Dendritic cell treated with granulocyte-macrophage colony-stimulating factor and Interleukin-4, amounts not matched to agents 40 ng/mL and 50 ng/mL, for 4 days (primary cell): Measurements from ENCODE around the gene BTRC.

Experiments used
- H3K27ac Mint-ChIP-seq: one replicate; pipeline ENCODE4 v1.8.0; 2022; ENCODE audit warnings: mild to moderate bottlenecking, mixed read lengths
- H3K27me3 Mint-ChIP-seq: one replicate; pipeline ENCODE4 v1.8.0; 2022; ENCODE audit warnings: mild to moderate bottlenecking, mixed read lengths
- H3K36me3 Mint-ChIP-seq: one replicate; pipeline ENCODE4 v1.8.0; 2022; ENCODE audit warnings: low read depth, mixed read lengths
- H3K4me1 Mint-ChIP-seq: one replicate; pipeline ENCODE4 v1.8.0; 2022; ENCODE audit warnings: low read depth, mixed read lengths
- H3K4me3 Mint-ChIP-seq: one replicate; pipeline ENCODE4 v1.8.0; 2022; ENCODE audit warnings: mild to moderate bottlenecking, moderate library complexity, mixed read lengths
- H3K9me3 Mint-ChIP-seq: one replicate; pipeline ENCODE4 v1.8.0; 2022; ENCODE audit warnings: mixed read lengths
- intact Hi-C: fragments of 100-400 bp; cut with micrococcal nuclease; formaldehyde crosslinking; loops from one replicate; pipeline ENCODE4 v1.15.0; 2022

BTRC gene

GRCh38 chr10:101504438-101504837, 150.5 kb downstream of the BTRC start:
- Mint-ChIP-seq H3K27me3 (no peaks in the 10 kb centered on the region), H3K9me3 (no peaks in the 10 kb centered on the region), H3K4me3 (no peak overlapping the region), H3K4me1 (peaks cover 7% of the 10 kb centered on the region), H3K36me3 (no peaks in the 10 kb centered on the region), H3K27ac (no peak overlapping the region)
- intact Hi-C loops: no loop called here

- H3K4me1 Mint-ChIP-seq: peaks cover 7% of the 10 kb centered on the region
- H3K36me3 Mint-ChIP-seq: no peaks in the 10 kb centered on the region
- intact Hi-C loops: no loop called here
- H3K27ac Mint-ChIP-seq: no peak overlapping the region
- no peaks in the 10 kb centered on the region for H3K27me3 Mint-ChIP-seq
- H3K4me3 Mint-ChIP-seq: no peak overlapping the region
- H3K9me3 Mint-ChIP-seq: no peaks in the 10 kb centered on the region
Observed at GRCh38 chr10:101506829-101507661, 153.1 kb downstream of the BTRC start.

- no peaks in the 10 kb centered on the region for H3K9me3 Mint-ChIP-seq
- intact Hi-C loops: no loop called here
- H3K36me3 Mint-ChIP-seq: no peaks in the 10 kb centered on the region
- no peak overlapping the region for H3K4me3 Mint-ChIP-seq
- H3K27ac Mint-ChIP-seq: no peak overlapping the region
- H3K4me1 Mint-ChIP-seq: peaks cover 7% of the 10 kb centered on the region
- no peaks in the 10 kb centered on the region for H3K27me3 Mint-ChIP-seq
Observed at GRCh38 chr10:101507828-101508227, 153.9 kb downstream of the BTRC start.

- Mint-ChIP-seq H3K9me3 (no peaks in the 10 kb centered on the region), H3K27ac (no peak overlapping the region), H3K36me3 (no peaks in the 10 kb centered on the region), H3K4me3 (no peak overlapping the region), H3K4me1 (no peaks in the 10 kb centered on the region), H3K27me3 (no peaks in the 10 kb centered on the region)
- intact Hi-C loops: no loop called here
Observed at GRCh38 chr10:101511938-101512337, 158.0 kb downstream of the BTRC start.

GRCh38 chr10:101512738-101513137, 158.8 kb downstream of the BTRC start:
- Mint-ChIP-seq H3K4me1 (no peaks in the 10 kb centered on the region), H3K4me3 (no peak overlapping the region), H3K27me3 (no peaks in the 10 kb centered on the region), H3K9me3 (no peaks in the 10 kb centered on the region), H3K27ac (no peak overlapping the region), H3K36me3 (no peaks in the 10 kb centered on the region)
- intact Hi-C loops: no loop called here

GRCh38 chr10:101513733-101514132, 159.8 kb downstream of the BTRC start:
- Mint-ChIP-seq H3K36me3 (no peaks in the 10 kb centered on the region), H3K9me3 (no peaks in the 10 kb centered on the region), H3K4me3 (no peak overlapping the region), H3K27me3 (no peaks in the 10 kb centered on the region), H3K4me1 (no peaks in the 10 kb centered on the region), H3K27ac (no peak overlapping the region)
- intact Hi-C loops: no loop called here

- Mint-ChIP-seq H3K27me3 (no peaks in the 10 kb centered on the region), H3K36me3 (peaks cover 7% of the 10 kb centered on the region), H3K27ac (no peak overlapping the region), H3K4me1 (peaks cover 7% of the 10 kb centered on the region), H3K9me3 (no peaks in the 10 kb centered on the region), H3K4me3 (no peak overlapping the region)
- intact Hi-C loops: no loop called here
Observed at GRCh38 chr10:101525848-101526247, 171.9 kb downstream of the BTRC start.

- H3K4me1 Mint-ChIP-seq: peaks cover 7% of the 10 kb centered on the region
- no peak overlapping the region for H3K27ac Mint-ChIP-seq
- H3K27me3 Mint-ChIP-seq: no peaks in the 10 kb centered on the region
- H3K36me3 Mint-ChIP-seq: peaks cover 24% of the 10 kb centered on the region
- H3K9me3 Mint-ChIP-seq: no peaks in the 10 kb centered on the region
- H3K4me3 Mint-ChIP-seq: no peak overlapping the region
- intact Hi-C loops: no loop called here
Observed at GRCh38 chr10:101529207-101529606, 175.2 kb downstream of the BTRC start.

GRCh38 chr10:101529725-101530553, 176.0 kb downstream of the BTRC start:
- intact Hi-C loops: no loop called here
- no peak overlapping the region for H3K27ac Mint-ChIP-seq
- peaks cover 31% of the 10 kb centered on the region for H3K36me3 Mint-ChIP-seq
- no peaks in the 10 kb centered on the region for H3K27me3 Mint-ChIP-seq
- peaks cover 7% of the 10 kb centered on the region for H3K4me1 Mint-ChIP-seq
- H3K4me3 Mint-ChIP-seq: no peak overlapping the region
- no peaks in the 10 kb centered on the region for H3K9me3 Mint-ChIP-seq

GRCh38 chr10:101535949-101536348, 182.0 kb downstream of the BTRC start:
- H3K4me1 Mint-ChIP-seq: no peaks in the 10 kb centered on the region
- intact Hi-C loops: no loop called here
- H3K9me3 Mint-ChIP-seq: no peaks in the 10 kb centered on the region
- peaks cover 63% of the 10 kb centered on the region for H3K36me3 Mint-ChIP-seq
- H3K4me3 Mint-ChIP-seq: no peak overlapping the region
- no peaks in the 10 kb centered on the region for H3K27me3 Mint-ChIP-seq
- no peak overlapping the region for H3K27ac Mint-ChIP-seq

- H3K9me3 Mint-ChIP-seq: no peaks in the 10 kb centered on the region
- no peak overlapping the region for H3K4me3 Mint-ChIP-seq
- intact Hi-C loops: no loop called here
- no peaks in the 10 kb centered on the region for H3K27me3 Mint-ChIP-seq
- no peak overlapping the region for H3K27ac Mint-ChIP-seq
- H3K4me1 Mint-ChIP-seq: no peaks in the 10 kb centered on the region
- H3K36me3 Mint-ChIP-seq: peaks cover 57% of the 10 kb centered on the region
Observed at GRCh38 chr10:101536800-101537199, 182.8 kb downstream of the BTRC start.

GRCh38 chr10:101538446-101538845, 184.5 kb downstream of the BTRC start:
- H3K4me1 Mint-ChIP-seq: no peaks in the 10 kb centered on the region
- H3K36me3 Mint-ChIP-seq: peaks cover 49% of the 10 kb centered on the region
- H3K27me3 Mint-ChIP-seq: no peaks in the 10 kb centered on the region
- H3K27ac Mint-ChIP-seq: no peak overlapping the region
- no peak overlapping the region for H3K4me3 Mint-ChIP-seq
- no peaks in the 10 kb centered on the region for H3K9me3 Mint-ChIP-seq
- intact Hi-C loops: no loop called here

- Mint-ChIP-seq H3K4me3 (no peak overlapping the region), H3K36me3 (peaks cover 39% of the 10 kb centered on the region), H3K9me3 (no peaks in the 10 kb centered on the region), H3K4me1 (no peaks in the 10 kb centered on the region), H3K27me3 (no peaks in the 10 kb centered on the region), H3K27ac (no peak overlapping the region)
- intact Hi-C loops: no loop called here
Observed at GRCh38 chr10:101545898-101546297, 191.9 kb downstream of the BTRC start.

GRCh38 chr10:101550965-101551364, 197.0 kb downstream of the BTRC start:
- intact Hi-C loops: no loop called here

More at GRCh38 chr10:101550965-101551364, 197.0 kb downstream of the BTRC start:
- H3K27ac Mint-ChIP-seq: no peak overlapping the region
- H3K36me3 Mint-ChIP-seq: peaks cover 44% of the 10 kb centered on the region
- H3K9me3 Mint-ChIP-seq: no peaks in the 10 kb centered on the region
- no peaks in the 10 kb centered on the region for H3K27me3 Mint-ChIP-seq
- H3K4me3 Mint-ChIP-seq: no peak overlapping the region
- H3K4me1 Mint-ChIP-seq: no peaks in the 10 kb centered on the region
